Astrocyte of the cerebellum (primary cell): Measurements from ENCODE around the gene ANKRD33B.

Experiments used
- DNase-seq: peaks from one replicate; pipeline ENCODE4 v3.0.0-alpha.2; 2011; ENCODE audit warnings: low read depth
- H3K4me3 ChIP-seq: 2 replicates; pipeline ENCODE4 v1.5.1; 2011; ENCODE audit warnings: mild to moderate bottlenecking, low read depth, low read length, moderate library complexity
- CTCF ChIP-seq: IDR thresholded peaks from 2 replicates; pipeline ENCODE4 v1.5.1; 2012; ENCODE audit warnings: low read length, low read depth, moderate library complexity, mild to moderate bottlenecking; ENCODE audit errors: missing control alignments
- in situ Hi-C: cut with HindIII; loops from 2 replicates; pipeline ENCODE4 v1.10.0; 2017; ENCODE audit warnings: low sequenced_read_pairs

The ANKRD33B gene

GRCh38 chr5:10537624-10538023 lies 26.2 kb upstream of the ANKRD33B start:
- in situ Hi-C loops, result no loop called here
- H3K4me3 ChIP-seq, result no peak overlapping the region
- no peak for TF ChIP-seq CTCF
- DNase-seq, result no peak

- DNase-seq, result no peak
- in situ Hi-C loops, result no loop called here
- no peak overlapping the region for H3K4me3 ChIP-seq
- no peak for TF ChIP-seq CTCF
Measured at GRCh38 chr5:10538103-10538788, 25.6 kb upstream of the ANKRD33B start.

GRCh38 chr5:10538789-10539686 lies 24.8 kb upstream of the ANKRD33B start:
- no peak for TF ChIP-seq CTCF
- no peak overlapping the region for H3K4me3 ChIP-seq
- DNase-seq, result no peak
- in situ Hi-C loops, result no loop called here

- DNase-seq, result no peak
- in situ Hi-C loops, result no loop called here
- no peak overlapping the region for H3K4me3 ChIP-seq
- no peak for TF ChIP-seq CTCF
Measured at GRCh38 chr5:10539687-10539998, 24.2 kb upstream of the ANKRD33B start.

- TF ChIP-seq CTCF, result no peak
- no peak for DNase-seq
- H3K4me3 ChIP-seq, result no peak overlapping the region
- in situ Hi-C loops, result loop anchor here (5.0 kb wide), 1 partner anchor 68 kb away; no protein-coding TSS in a partner anchor
Measured at GRCh38 chr5:10540036-10540544, 23.8 kb upstream of the ANKRD33B start.

GRCh38 chr5:10540951-10541646 lies 22.8 kb upstream of the ANKRD33B start:
- in situ Hi-C loops, result loop anchor here (5.0 kb wide), 1 partner anchor 69 kb away; no protein-coding TSS in a partner anchor
- DNase-seq, result no peak
- no peak for TF ChIP-seq CTCF
- H3K4me3 ChIP-seq, result no peak overlapping the region
